ENCODE measurements around the gene FILIP1.

The FILIP1 gene

DNA sequence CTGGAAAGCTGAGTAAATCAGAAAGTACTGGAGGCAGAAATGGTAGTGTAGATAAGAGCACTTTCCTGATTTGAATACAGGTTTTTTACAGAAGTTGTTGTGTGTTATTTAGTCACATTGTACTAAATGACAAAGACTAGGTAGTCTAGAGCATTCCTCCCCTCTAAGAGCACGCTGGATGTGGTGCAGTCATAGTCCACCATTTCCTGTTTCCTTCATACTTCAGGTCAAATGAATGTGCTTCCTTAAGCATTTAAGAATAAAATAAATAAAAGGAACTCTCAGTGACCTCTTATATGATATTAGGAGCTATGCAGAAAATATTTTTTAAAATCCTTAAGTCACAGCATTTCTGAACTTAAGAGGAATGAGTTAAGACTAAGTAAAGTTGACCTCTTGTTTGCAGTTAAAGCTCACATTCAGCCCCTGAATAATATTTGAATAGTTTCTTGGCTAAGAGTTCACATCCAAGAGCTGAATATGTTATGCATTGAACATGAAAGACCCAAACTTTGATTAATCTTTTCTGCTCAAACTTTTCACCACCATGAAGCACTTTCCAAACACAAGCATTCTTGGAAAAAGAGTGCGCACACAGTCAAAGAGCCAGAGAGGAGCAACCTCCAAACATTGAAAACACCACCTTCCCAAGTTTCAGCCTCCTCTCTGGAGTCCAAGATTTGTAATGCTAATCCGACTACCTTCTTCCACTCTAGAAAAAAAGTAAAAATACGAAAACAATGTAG is 155.6 kb downstream of the FILIP1 start:
- DNase-seq (ENCODE audit: low read depth) = no peak

- no peak for DNase-seq (ENCODE audit: low read depth)
Measured at GRCh38 chr6:75334266-75335040, 159.1 kb downstream of the FILIP1 start.

DNA sequence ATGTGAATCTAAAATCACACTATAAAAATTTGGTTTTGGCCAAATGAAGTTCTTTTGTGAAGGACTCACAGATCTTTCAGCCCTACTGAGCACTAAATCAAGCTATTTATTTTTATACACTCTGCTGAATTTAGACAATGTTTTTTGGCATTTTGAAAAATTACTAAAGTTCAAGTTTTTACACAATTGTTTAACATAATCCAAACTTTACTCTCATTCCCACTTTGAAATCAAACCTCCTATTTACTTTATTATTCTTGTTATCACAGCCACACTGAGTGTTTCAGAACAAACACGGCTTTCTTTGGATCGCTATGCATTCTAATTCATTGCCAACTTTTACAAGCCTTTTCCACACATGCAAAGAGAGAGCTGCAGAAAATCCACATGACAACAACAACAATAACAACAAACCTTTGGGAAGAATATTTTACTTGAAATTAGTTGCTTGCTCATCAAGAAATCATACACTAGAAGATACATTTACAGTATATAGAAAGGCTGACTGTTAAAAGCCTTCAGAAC is 159.9 kb downstream of the FILIP1 start:
- no peak for DNase-seq (ENCODE audit: low read depth)

DNA sequence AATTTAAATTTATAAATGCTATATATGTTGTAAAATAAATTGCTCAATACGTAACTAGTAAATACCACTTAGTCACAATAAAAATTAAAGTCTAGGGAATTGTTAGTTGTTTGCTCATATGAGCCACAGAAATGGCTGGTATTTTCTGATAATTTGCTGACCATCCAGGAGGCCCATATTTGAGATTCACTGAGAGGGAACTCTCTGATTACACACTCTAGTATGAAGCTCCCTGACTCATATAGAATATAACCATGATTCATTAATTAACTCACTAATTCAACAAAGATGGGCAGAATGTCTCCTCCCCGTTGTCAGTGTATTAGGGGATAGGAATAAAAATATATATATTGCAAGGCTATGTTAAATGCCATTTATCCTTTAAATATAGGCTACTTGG is 162.4 kb downstream of the FILIP1 start:
- DNase-seq (ENCODE audit: low read depth) = no peak

DNA sequence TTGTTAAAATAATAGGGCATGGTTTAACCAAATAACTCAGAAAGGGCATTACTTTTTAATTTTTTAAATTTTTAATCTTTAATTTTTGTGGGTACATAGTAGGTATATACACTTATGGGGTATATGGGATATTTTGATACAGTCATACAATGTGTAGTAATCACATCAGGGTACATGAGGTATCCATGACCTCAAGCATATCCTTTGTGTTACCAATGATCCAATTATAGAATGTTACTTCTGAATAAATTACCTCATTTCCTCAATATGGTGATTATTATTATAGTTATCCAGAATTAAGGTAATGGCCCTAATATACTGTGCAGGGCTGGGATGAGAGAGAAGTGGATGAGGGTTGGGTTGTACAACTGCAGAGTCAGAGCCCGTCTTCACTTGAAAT is 163.9 kb downstream of the FILIP1 start:
- no peak for DNase-seq (ENCODE audit: low read depth)

DNA sequence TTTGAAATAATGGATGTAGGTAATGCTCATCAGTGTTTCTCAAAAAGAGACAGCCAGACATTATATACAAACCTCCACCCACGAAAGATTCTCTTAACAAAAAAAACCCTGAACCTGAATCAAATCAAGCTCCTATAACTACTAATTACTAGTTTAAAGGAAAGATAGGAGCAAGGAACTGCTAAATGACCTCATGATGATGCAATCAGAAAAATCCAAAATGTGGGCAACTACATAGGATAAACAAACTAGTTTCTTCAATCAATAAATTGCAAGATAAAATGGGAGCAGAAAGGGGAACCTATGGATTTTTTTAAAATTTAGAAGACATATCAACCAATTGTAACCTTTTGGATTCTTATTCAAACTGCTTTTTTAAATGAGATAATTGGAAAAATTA is 165.8 kb downstream of the FILIP1 start:
- DNase-seq (ENCODE audit: low read depth) = no peak

GRCh38 chr6:75326557-75327258 is 166.9 kb downstream of the FILIP1 start:
- DNase-seq (ENCODE audit: low read depth) = no peak

DNA sequence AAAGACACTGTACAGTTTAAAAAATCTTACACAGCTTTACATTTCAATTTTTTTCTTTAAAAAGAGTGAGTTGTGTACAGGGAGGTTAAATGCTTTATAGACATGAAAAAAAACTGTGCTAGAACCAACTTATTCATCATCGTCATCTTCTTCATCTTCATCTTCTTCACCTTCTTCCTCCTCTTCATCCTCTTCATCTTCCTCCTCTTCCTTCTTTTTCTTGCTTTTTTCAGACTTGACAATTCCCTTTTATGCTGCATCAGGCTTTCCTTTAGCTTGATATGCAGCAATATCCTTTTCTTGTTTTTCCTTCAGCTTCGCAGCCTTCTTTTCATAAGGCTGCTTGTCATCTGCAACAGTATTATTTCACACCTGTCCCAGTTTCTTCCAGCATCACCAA is 174.7 kb downstream of the FILIP1 start:
- DNase-seq (ENCODE audit: low read depth) = no peak

DNA sequence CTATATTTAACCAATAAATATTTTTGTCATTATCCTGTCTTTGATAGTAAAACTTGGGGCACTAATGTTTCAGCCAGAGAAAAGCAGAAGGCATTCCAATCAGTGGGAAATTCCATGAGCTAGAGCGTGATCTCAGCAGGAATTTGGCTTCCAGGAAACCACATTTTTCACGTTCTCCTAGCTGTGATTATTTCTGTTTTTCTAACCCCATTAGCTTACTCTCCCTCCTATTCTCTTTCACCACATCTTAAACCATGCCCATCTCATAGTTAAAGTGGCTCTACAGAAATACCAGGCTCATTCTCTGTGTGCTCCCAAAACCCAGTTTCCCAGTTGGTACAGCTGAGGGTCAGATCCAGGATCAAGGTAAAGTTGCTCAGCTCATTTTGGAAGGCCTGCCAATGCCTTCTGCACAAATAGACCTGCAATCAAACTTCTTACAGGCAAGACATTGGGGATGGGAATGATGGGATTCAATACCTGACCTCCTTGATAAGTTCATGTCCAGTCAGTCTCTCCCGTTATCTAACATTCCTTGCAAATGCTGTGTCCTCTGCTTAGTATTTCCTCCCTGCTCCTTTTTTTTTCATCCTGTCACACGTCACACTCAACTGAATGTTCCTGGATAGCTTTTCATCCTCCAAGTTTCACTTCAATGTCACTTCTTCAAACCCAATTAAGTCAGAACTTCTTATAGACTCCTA is 175.9 kb downstream of the FILIP1 start:
- DNase-seq (ENCODE audit: low read depth) = no peak

DNA sequence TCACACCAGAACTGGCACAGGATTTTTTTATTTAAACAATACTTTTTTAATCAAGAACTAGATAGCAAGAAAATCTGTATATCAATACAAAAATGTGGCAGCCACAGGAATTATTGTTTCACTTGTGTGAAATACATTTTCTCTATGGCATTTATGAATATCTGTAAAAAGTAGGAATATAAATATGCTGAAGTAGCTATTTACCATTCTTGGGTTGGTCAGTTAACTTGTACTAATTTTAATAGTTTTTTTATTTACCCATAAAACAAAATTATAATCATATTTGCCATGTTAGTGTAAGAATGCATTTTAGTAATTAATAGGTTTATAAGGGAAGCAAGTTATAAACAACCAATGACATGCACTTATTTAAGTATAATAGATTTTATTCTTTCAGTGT is 177.6 kb downstream of the FILIP1 start:
- DNase-seq (ENCODE audit: low read depth) = no peak

DNA sequence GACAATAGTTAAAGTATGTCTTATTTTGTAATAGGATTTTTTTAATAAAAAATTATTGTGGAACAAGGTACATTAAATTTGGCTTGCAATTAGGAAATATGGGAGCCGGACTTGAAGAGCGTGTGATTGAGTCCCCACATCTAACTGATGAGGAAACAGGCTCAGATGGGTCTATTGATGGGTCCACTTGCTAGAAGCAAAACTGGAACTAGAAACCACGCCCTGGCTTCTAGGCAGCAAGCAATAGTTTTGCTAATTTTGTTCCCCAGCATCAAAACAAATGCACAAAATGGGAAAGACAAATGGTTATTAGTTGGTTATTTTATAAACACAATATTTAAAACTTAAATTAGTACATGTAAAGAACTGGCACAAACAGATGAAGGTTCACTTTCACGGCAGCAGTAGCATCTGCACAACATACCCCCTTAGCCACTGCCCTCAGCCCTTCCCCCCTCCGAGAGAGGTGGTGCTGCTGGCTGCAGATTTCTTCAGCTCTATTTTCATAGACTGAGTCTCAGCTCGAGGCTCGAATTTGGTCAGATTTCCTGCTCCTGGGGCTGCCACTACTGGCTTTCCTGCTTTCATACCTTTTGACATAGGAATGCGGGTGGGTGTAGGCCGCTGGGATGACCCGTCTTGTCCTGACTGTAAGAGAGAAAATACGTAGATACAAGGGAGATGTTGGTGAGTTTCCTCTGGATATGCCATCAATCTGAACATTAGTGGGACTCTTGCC is 185.2 kb downstream of the FILIP1 start:
- DNase-seq (ENCODE audit: low read depth) = no peak

DNA sequence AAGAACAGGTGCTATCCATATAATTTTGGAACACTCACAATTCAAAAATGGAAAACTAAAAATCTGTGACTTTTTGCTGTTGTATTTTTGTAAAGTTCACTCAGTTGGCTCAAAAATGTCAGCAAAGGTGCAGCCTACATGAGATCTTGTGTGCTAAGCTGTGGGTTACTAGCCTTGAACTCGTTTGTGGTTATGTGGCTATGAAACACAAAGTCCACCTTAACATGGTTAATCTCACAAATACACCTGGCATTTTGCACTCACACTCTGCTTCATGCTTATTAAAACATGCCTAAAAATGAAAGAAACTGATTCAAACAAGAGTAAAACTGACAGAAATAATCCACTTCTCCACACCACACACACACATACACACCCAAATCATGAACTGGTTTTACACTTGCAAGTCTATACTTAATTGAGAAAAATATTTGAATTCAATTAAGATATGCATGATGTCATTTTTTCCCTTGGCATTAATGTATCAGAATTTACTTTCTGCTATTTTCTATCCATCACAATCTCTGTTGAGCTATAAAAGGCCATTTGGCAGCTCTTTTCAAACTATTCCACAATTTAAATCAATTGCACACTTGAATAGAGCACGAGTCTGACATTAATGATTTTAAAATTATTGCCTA is 186.1 kb downstream of the FILIP1 start:
- DNase-seq (ENCODE audit: low read depth) = no peak

- no peak for DNase-seq (ENCODE audit: low read depth)
Measured at GRCh38 chr6:75306064-75306463, 187.5 kb downstream of the FILIP1 start.

GRCh38 chr6:75305573-75305972 is 188.0 kb downstream of the FILIP1 start:
- DNase-seq (ENCODE audit: low read depth) = no peak

DNA sequence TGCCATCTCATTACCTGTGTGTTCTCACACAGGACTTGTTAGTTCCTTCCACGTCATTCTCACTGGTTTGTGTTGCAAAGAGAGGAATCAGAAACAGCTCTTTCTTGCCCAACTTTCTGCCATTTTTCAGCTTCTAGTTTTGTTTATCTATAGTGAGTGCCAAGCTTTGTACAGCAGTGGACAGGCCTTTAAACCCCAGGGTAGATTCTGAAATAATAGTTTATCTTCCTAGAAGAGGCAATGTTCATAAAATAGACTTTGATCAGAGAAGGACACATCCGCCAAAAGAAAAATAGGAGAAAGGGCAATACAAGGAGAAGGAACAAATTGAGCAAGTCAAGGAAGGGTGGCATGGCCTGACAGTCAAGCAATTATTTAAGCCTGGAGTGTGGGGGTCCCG is 191.3 kb downstream of the FILIP1 start:
- no peak for DNase-seq (ENCODE audit: low read depth)

GRCh38 chr6:75301537-75301936 is 192.1 kb downstream of the FILIP1 start:
- DNase-seq (ENCODE audit: low read depth) = no peak

GRCh38 chr6:75301088-75301487 is 192.5 kb downstream of the FILIP1 start:
- no peak for DNase-seq (ENCODE audit: low read depth)

DNA sequence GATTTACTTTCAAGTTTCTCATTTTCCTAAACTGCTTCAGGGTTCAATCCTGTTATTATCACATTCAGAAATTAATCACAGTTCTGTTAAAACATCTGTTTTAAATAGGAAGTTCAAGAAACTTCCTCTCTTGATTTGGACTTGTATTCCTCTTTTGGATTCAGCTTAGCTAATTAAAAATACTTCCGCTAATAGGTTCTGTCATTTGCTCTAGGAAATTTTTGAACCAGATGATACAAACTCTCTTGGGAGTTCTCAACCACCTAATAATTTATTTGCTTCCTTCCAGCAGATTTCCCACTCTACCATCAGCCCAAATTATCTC is 193.1 kb downstream of the FILIP1 start:
- DNase-seq (ENCODE audit: low read depth) = no peak

- no peak for DNase-seq (ENCODE audit: low read depth)
Measured at GRCh38 chr6:75299801-75300530, 193.6 kb downstream of the FILIP1 start.

Measured in CMK (cell line).